HG02973 (cell line): Measurements from ENCODE around the gene TRPC3.

Source experiments
- ATAC-seq: cut with Tn5 transposase; IDR thresholded peaks from one replicate; pipeline ENCODE4 v1.9.1; 2021; ENCODE audit warnings: moderate library complexity; ENCODE audit not compliant: unreplicated experiment

Gene TRPC3

GRCh38 chr4:121951521-121952110 lies at the start of gene TRPC3:
Gene TRPC3, minus strand, starts transcription at chr4:121952060. Its CDS starts 380 bp downstream, at chr4:121951680.
- peak; percentile 31 for ATAC-seq

- ATAC-seq, result no peak
Measured at GRCh38 chr4:122000849-122001248, 49.0 kb upstream of the TRPC3 start.

- ATAC-seq, result no peak
Measured at GRCh38 chr4:121998024-121998423, 46.2 kb upstream of the TRPC3 start.

DNA sequence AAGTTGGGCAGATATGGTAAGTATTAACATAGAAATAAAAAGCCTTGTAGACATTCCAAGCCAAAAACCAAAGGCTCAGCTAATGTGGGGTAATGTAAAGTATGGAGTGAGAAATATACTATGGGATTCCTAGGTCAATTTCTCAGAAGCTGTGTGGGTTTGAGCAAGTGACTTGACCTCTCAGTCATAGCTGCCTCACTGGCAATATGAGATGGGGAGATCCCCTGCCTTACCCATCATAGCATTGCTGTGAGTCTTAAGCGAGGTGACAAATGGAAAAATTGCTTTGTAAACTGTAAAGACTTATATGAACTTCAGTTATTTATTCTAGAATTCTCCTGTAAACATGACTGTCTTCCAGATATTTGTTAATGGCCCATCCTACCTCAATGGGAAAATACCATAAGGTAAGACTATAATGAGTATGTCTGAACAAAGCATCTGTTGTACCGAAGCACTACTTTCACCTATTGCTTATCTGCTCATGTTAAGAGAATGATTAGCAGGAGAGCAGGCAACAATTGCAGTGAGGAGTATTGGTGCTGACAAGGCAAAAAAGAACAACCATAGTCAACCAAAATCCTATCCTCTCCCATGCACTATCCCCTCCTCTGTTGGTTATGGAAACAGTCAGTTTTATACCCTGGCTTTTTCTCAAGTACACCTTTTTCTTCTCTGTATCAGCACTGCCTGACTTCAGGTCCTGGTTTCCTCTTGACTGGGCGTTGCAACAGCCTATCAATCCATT lies 44.1 kb upstream of the TRPC3 start:
- no peak for ATAC-seq

DNA sequence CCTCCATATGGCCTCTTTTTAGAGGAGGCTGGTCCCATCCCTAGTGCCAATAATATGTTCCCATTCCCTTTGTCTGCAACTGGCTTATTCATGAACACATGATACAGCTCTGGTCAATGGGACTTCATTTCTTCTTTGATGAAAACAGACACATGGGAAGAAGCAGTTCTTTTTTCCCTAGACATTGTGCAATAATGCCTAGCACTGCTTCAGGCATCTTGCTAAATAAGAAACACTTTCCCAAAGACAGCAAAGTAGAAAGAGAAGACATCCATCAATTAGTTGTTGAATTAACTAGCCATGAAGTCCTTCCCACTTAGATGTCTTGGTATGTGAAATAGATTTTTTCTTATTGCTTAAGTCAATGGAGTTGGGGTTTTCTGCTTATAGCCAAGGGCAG lies 40.1 kb upstream of the TRPC3 start:
- ATAC-seq, result no peak

GRCh38 chr4:121990489-121990888 lies 38.6 kb upstream of the TRPC3 start:
- no peak for ATAC-seq

DNA sequence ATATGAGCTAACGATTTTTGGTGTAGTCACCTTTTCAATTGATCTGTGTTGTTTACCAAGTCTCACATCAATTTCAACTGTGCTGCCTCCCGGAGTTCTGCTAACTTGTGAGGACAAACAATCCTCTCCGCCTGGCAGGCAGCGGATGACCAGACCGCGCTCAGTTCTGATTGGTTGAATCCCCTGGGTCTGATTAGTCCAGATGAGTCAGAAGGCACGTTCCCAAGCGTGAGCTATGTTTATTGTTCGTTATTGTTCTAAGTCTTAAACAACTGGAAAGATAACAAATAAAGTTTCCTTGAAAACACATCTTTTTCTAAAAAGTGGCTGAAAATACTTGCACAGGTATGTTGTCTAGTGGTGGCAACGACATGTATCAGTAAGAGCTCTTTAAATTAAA lies 37.9 kb upstream of the TRPC3 start:
- no peak for ATAC-seq

GRCh38 chr4:121988950-121989349 lies 37.1 kb upstream of the TRPC3 start:
- ATAC-seq, result no peak

GRCh38 chr4:121980643-121981042 lies 28.8 kb upstream of the TRPC3 start:
- ATAC-seq, result no peak

DNA sequence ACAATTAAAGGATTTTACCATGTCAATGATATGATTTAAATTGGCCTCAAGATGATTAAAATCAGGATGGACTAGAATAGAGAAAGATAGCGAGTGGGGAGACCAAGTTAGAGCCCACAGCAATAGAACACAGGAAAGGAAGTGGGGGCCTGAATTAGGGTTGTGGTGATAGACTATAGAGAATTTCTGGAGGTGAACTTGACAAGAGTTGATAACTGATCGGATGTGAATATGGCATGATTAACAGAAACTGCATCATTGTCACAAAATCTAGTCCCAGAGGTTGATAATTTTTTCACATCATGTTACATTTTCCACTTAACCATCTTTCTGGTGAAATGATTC lies 26.3 kb upstream of the TRPC3 start:
- peak; percentile 39 for ATAC-seq

GRCh38 chr4:121977251-121978171 lies 25.7 kb upstream of the TRPC3 start:
- ATAC-seq, result peak; percentile 95

GRCh38 chr4:121975784-121976183 lies 23.9 kb upstream of the TRPC3 start:
- no peak for ATAC-seq

- ATAC-seq, result no peak
Measured at GRCh38 chr4:121973816-121974215, 22.0 kb upstream of the TRPC3 start.

GRCh38 chr4:121968859-121969258 lies 17.0 kb upstream of the TRPC3 start:
- ATAC-seq, result no peak

DNA sequence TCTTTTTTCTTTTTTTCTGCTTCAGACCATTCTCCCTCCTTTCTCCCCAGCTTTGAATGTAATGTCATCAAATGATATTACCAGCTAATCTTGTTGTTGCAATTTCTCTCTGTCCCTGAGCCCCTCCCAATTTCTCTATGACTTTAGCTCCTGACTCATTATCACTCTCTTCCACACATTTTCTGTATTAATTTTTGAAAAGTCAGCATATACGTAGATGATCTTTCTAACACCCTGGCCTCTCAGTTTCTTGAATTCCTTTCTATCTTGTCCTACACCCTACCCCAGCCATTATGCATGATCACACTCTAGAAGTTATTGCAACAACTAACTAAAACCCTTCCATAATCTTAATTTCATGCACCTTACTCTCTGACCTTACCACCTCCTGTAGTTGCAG lies 13.1 kb upstream of the TRPC3 start:
- ATAC-seq, result no peak

GRCh38 chr4:121960818-121961217 lies 9.0 kb upstream of the TRPC3 start:
- no peak for ATAC-seq

DNA sequence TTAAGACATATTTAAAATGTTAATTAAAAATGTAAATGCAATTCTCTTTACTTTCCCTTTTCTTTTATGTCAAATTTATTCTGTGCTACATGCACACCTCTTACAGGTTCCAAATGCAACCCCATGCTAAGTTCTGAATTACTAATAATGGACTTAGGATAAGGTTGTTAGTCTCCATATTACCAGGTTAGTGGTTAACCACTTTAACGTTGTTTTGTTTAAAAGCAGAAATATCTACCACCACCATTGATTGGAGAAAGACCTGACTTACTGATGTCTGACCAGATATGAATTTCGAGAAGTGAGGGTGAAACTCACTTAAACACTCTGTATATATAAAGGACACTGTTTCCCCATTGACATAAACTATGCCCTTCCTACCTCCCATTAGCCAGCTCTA lies 6.9 kb upstream of the TRPC3 start:
- ATAC-seq, result no peak

DNA sequence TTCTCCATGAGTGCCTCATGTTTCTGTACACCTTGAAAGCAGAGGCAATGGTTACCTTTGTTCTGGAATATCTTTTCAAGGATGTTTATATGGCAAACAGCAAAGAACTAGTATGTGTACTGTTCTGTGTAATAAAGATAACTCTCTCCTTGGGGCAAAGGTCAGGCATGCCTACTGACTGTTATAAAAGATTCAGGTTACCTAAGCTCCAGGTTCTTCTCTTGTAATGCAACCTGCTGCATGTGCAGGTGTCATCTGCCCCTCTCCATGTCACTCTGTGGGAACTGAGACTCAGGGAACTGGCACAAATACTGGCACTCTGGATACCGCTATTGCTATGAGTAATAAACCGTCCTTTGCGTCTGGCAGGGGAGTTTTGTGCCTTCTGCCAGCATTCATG lies 5.4 kb upstream of the TRPC3 start:
- ATAC-seq, result no peak

DNA sequence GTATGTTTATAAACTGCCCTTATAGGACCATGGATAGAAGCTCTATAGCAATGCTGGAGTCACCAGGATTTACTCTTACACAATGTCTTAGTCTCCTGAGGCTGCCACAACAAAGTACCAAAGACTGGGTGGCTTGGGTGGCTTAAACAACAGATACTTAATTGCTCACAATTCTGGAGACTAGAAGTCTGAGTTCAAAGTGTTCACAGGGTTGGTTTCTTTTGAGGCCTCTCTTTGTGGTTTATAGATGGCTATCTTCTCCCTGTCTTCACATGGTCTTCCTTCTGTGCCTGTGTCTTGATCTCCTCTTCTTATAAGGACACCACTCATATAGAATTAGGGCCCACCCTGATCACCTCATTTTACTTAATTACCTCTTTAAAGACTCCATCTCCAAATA lies 2.0 kb upstream of the TRPC3 start:
- ATAC-seq, result no peak

- ATAC-seq, result no peak
Measured at GRCh38 chr4:121952290-121952689, 430 bp upstream of the TRPC3 start.

GRCh38 chr4:121950680-121951520 lies 960 bp downstream of the TRPC3 start:
- ATAC-seq, result peak; percentile 27
